ENCODE data around the gene FBLN2.

- TF ChIP-seq CTCF (IDR thresholded peaks at IDR 0.05) (no peak), EP300 (IDR thresholded peaks at IDR 0.05) (no peak), POLR2A (IDR thresholded peaks at IDR 0.05; ENCODE audit: low read depth) (no peak), POLR2AphosphoS5 (IDR thresholded peaks at IDR 0.05) (no peak)
Observed at GRCh38 chr3:13627681-13628080, 78.8 kb downstream of the FBLN2 start.

Data from esophagus muscularis mucosa (tissue), 4 donors.